Neural cell (in vitro differentiated cells): ENCODE measurements around the gene ORC5.

Source experiments
- CTCF ChIP-seq: fragments of 450-650 bp; IDR thresholded peaks from 2 replicates; pipeline ENCODE4 v1.5.1; 2014; ENCODE audit warnings: antibody characterized with exemption, mild to moderate bottlenecking, moderate library complexity; ENCODE audit not compliant: poor library complexity, severe bottlenecking
- EP300 ChIP-seq: fragments of 450-650 bp; conservative IDR thresholded peaks from 2 replicates; pipeline ENCODE4 v1.6.1; 2014; ENCODE audit warnings: antibody characterized with exemption, mild to moderate bottlenecking, moderate library complexity; ENCODE audit not compliant: poor library complexity, severe bottlenecking
- EZH2 ChIP-seq: fragments of 200-600, 300-800 bp; shearing (Covaris generic), sonication (generic); IDR thresholded peaks from 2 replicates; pipeline ENCODE4 v1.6.1; 2014; ENCODE audit warnings: antibody characterized with exemption, low read length, borderline replicate concordance, mild to moderate bottlenecking; ENCODE audit not compliant: insufficient read depth, poor library complexity, severe bottlenecking
- MXI1 ChIP-seq: fragments of 450-650 bp; conservative IDR thresholded peaks from 2 replicates; pipeline ENCODE4 v1.6.1; 2014; ENCODE audit warnings: antibody characterized with exemption, mild to moderate bottlenecking; ENCODE audit not compliant: poor library complexity, severe bottlenecking
- POLR2AphosphoS5 ChIP-seq: IDR thresholded peaks from 2 replicates; pipeline ENCODE4 v1.6.1; 2012
- TF ChIP-seq, protein P1 (sequence below): IDR thresholded peaks from 2 replicates; pipeline ENCODE4 v1.6.1; 2012; ENCODE audit warnings: borderline replicate concordance

DNA sequence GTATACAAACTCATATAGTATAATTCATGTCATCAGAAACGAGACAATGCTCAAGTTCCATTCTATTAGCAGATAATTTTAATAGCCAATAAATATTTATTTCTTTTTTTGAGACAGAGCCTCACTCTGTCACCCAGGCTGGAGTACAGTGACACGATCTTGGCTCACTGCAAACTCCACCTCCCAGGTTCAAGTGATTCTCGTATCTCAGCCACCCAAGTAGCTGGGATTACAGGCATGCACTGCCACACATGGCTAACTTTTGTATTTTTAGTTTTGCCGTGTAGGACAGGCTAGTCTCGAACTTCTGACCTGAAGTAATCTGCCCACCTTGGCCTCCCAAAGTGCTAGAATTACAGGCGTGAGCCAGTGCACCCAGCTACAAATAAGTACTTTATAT lies 45.7 kb downstream of the ORC5 start:
- TF ChIP-seq, protein P1, sequence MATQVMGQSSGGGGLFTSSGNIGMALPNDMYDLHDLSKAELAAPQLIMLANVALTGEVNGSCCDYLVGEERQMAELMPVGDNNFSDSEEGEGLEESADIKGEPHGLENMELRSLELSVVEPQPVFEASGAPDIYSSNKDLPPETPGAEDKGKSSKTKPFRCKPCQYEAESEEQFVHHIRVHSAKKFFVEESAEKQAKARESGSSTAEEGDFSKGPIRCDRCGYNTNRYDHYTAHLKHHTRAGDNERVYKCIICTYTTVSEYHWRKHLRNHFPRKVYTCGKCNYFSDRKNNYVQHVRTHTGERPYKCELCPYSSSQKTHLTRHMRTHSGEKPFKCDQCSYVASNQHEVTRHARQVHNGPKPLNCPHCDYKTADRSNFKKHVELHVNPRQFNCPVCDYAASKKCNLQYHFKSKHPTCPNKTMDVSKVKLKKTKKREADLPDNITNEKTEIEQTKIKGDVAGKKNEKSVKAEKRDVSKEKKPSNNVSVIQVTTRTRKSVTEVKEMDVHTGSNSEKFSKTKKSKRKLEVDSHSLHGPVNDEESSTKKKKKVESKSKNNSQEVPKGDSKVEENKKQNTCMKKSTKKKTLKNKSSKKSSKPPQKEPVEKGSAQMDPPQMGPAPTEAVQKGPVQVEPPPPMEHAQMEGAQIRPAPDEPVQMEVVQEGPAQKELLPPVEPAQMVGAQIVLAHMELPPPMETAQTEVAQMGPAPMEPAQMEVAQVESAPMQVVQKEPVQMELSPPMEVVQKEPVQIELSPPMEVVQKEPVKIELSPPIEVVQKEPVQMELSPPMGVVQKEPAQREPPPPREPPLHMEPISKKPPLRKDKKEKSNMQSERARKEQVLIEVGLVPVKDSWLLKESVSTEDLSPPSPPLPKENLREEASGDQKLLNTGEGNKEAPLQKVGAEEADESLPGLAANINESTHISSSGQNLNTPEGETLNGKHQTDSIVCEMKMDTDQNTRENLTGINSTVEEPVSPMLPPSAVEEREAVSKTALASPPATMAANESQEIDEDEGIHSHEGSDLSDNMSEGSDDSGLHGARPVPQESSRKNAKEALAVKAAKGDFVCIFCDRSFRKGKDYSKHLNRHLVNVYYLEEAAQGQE, result no peak
- TF ChIP-seq MXI1 (no peak), CTCF (no peak), EP300 (no peak), POLR2AphosphoS5 (no peak), EZH2 (no peak)
